Aorta (tissue), 5 donors: ENCODE data around the gene PHF1. TPM values are rescaled to one million over a fixed set of nuclear protein-coding genes. Genes with fewer than 3 reads are reported as not detected.
"Not testable (repeated sequence)": the region's sequence is repeated elsewhere in the genome, so short reads cannot be mapped to it uniquely, and the experiment has no call there.

Source experiments
- ATAC-seq: fragments of 200-7000 bp; cut with Tn5 transposase; one replicate; pipeline ENCODE4 v1.9.1; 2022; ENCODE audit warnings: moderate library complexity; ENCODE audit not compliant: low FRiP score
- DNase-seq, 2 donors: peaks; one replicate each; pipeline ENCODE4 v3.0.0-alpha.2; 2020
- H3K27ac ChIP-seq, 2 donors: one replicate each; pipeline ENCODE4 v1.5.1; 2013; ENCODE audit warnings: low read length in 2 of 2, mild to moderate bottlenecking in 2 of 2, moderate library complexity in 2 of 2, control low read depth in 1 of 2, inconsistent platforms in 1 of 2, low read depth in 1 of 2
- H3K27me3 ChIP-seq, 2 donors: one replicate each; pipeline ENCODE4 v1.6.1; 2013; ENCODE audit warnings: control low read depth in 1 of 2, low read length in 1 of 2, mild to moderate bottlenecking in 1 of 2, moderate library complexity in 1 of 2; ENCODE audit not compliant: insufficient read depth in 2 of 2, control insufficient read depth in 1 of 2
- H3K36me3 ChIP-seq, 2 donors: one replicate each; pipeline ENCODE4 v1.6.1; 2013; ENCODE audit warnings: control low read depth in 1 of 2, low read length in 1 of 2, mild to moderate bottlenecking in 1 of 2; ENCODE audit not compliant: insufficient read depth in 2 of 2, control insufficient read depth in 1 of 2
- H3K4me1 ChIP-seq, 2 donors: one replicate each; pipeline ENCODE4 v1.6.1; 2013; ENCODE audit warnings: low read length in 2 of 2, control low read depth in 1 of 2, mild to moderate bottlenecking in 1 of 2, moderate library complexity in 1 of 2; ENCODE audit not compliant: insufficient read depth in 2 of 2, control insufficient read depth in 1 of 2
- H3K4me3 ChIP-seq, 2 donors: one replicate each; pipeline ENCODE4 v1.5.1; 2013; ENCODE audit warnings: low read length in 2 of 2, control low read depth in 1 of 2, mild to moderate bottlenecking in 1 of 2
- H3K9me3 ChIP-seq: one replicate; pipeline ENCODE4 v1.6.1; 2013; ENCODE audit warnings: mild to moderate bottlenecking, low read length; ENCODE audit not compliant: control insufficient read depth
- WGBS, 2 donors: extraction: QIAGEN DNeasy Blood & Tissue Kit; methylation state at CpG; one replicate each; pipeline ENCODE4 v1.1.7; 2013; 5-methylcytosine and 5-hydroxymethylcytosine counted together
- intact Hi-C, 2 donors: fragments of 100-400 bp; cut with DNase I; formaldehyde crosslinking; loops; one replicate each; pipeline versions ENCODE4 v1.14.2 to v1.15.0; 2022
- long read RNA-seq, 2 donors: library from polyadenylated mRNA; unstranded; transcript quantifications; one replicate each; pipeline ENCODE4 v2.0.0, GENCODE V29; 2020 to 2021
- polyA plus RNA-seq, 2 donors: library from polyadenylated mRNA; stranded (reverse); fragments of 200-250 nt; gene quantifications; one replicate each; pipeline ENCODE4 v1.2.3, GENCODE V29; 2013
- total RNA-seq, 2 donors: library from RNA; stranded (reverse); fragmentation: NEBNext Ultra II Directional; extraction: Animal tissue kit (Norgen Biotek cat#: 25700); gene quantifications; one replicate each; pipeline ENCODE4 v1.2.1, GENCODE V29; 2021
- donor health status: healthy with polysubstance abuse.
- donor health status: Bipolar disorder and iron deficiency.
- donor health status: DM: no; HTN: no; CAD: no.
- donor health status: DM: no; HTN: no; CAD: no.
- donor health status: DM: yes; HTN: yes; CAD: no.

Gene PHF1
- total RNA-seq (10 to 100 TPM; 86.4 to 92.8 TPM), polyA plus RNA-seq (100 to 1,000 TPM in 1 of 2 donors, 10 to 100 TPM in 1; 49.8 to 218 TPM)
- long read RNA-seq, donor 1, transcript PHF1-202 (15 exons, 2,330 nt), result major isoform, 39 of 116 reads
- long read RNA-seq, donor 1, transcript PHF1-211 (15 exons, 1,752 nt), result minor isoform, 21 of 116 reads
- long read RNA-seq, donor 1, partial matches to known transcripts, result 23 of 116 reads
- long read RNA-seq, donor 1, other reads (novel, unspliced or antisense), result 33 of 116 reads
- long read RNA-seq, donor 2, transcript PHF1-211 (15 exons, 1,752 nt), result minor isoform, 7 of 45 reads
- long read RNA-seq, donor 2, transcript PHF1-202 (15 exons, 2,330 nt), result major isoform, 8 of 45 reads
- long read RNA-seq, donor 2, partial matches to known transcripts, result 18 of 45 reads
- long read RNA-seq, donor 2, other reads (novel, unspliced or antisense), result 12 of 45 reads

- no peaks in the 10 kb centered on the region for H3K27me3 ChIP-seq
- H3K9me3 ChIP-seq, result no peaks in the 10 kb centered on the region
- H3K4me1 ChIP-seq, result no peaks in the 10 kb centered on the region
- DNase-seq, result peak in 1 of 2 donors; percentile 92
- H3K27ac ChIP-seq, result peak within 1 kb of the TSS; percentile 8 to 81
- peak within 1 kb of the TSS; percentile 79 to 99 for H3K4me3 ChIP-seq
- intact Hi-C loops, result loop anchor here in 1 of 2 donors (1.0 to 10.0 kb wide), 6 partner anchors 20 to 1756 kb away; partner anchors contain the start of genes APOM, B3GALT4, BAG6 and HSD17B8
- H3K36me3 ChIP-seq, result peaks cover 0 to 3% of the 10 kb centered on the region in 2 donors
- ATAC-seq, result peak; percentile 87
- 0 to 1% methylated on average over 25 to 65 of the region's 67 CpGs for WGBS, 2 donors
These were observed at the start of gene PHF1 for GRCh38 chr6:33410711-33411631. PHF1 (plus strand) TSS chr6:33411014; CDS start chr6:33412264, 1,250 bp downstream.

GRCh38 chr6:33363486-33363885, 47.3 kb upstream of the PHF1 start:
- H3K9me3 ChIP-seq, DNase-seq, H3K27ac ChIP-seq, H3K4me3 ChIP-seq, H3K4me1 ChIP-seq, H3K27me3 ChIP-seq, ATAC-seq, intact Hi-C loops, H3K36me3 ChIP-seq: not testable (repeated sequence)
- WGBS, 2 donors, result 76 to 78% methylated on average over 12 of the region's 12 CpGs

- H3K4me3 ChIP-seq, H3K36me3 ChIP-seq, ATAC-seq, intact Hi-C loops, H3K4me1 ChIP-seq, H3K9me3 ChIP-seq, DNase-seq, H3K27me3 ChIP-seq, H3K27ac ChIP-seq: not testable (repeated sequence)
- 28 to 30% methylated on average over 7 of the region's 8 CpGs for WGBS, 2 donors
These were observed 46.2 kb upstream of the PHF1 start for GRCh38 chr6:33364475-33365205.

GRCh38 chr6:33365206-33365971, 45.4 kb upstream of the PHF1 start:
- ATAC-seq, H3K27me3 ChIP-seq: not testable (repeated sequence)

GRCh38 chr6:33367009-33367714, 43.7 kb upstream of the PHF1 start:
- Histone ChIP-seq H3K4me3 (no peak overlapping the region), H3K27me3 (no peaks in the 10 kb centered on the region), H3K27ac (no peak overlapping the region), H3K9me3 (no peaks in the 10 kb centered on the region), H3K36me3 (no peaks in the 10 kb centered on the region), H3K4me1 (no peaks in the 10 kb centered on the region)
- ATAC-seq (no peak), DNase-seq (no peak)
- 83 to 87% methylated on average over 8 of the region's 8 CpGs for WGBS, 2 donors
- intact Hi-C loops, result no loop called here

More at GRCh38 chr6:33365206-33365971, 45.4 kb upstream of the PHF1 start:
- intact Hi-C loops, H3K9me3 ChIP-seq, H3K4me1 ChIP-seq, H3K4me3 ChIP-seq, H3K36me3 ChIP-seq, H3K27ac ChIP-seq, DNase-seq: not testable (repeated sequence)
- 74 to 82% methylated on average over 10 of the region's 10 CpGs for WGBS, 2 donors

GRCh38 chr6:33367715-33368025, 43.1 kb upstream of the PHF1 start:
- ATAC-seq, H3K27ac ChIP-seq, H3K4me3 ChIP-seq, intact Hi-C loops, H3K36me3 ChIP-seq, H3K27me3 ChIP-seq, DNase-seq, H3K9me3 ChIP-seq, H3K4me1 ChIP-seq: not testable (repeated sequence)
- WGBS, 2 donors, result 90 to 93% methylated on average over 4 to 5 of the region's 5 CpGs

GRCh38 chr6:33371901-33372300, 38.9 kb upstream of the PHF1 start:
- H3K4me1 ChIP-seq, H3K27me3 ChIP-seq, H3K4me3 ChIP-seq, DNase-seq, ATAC-seq, H3K36me3 ChIP-seq, intact Hi-C loops, H3K9me3 ChIP-seq, H3K27ac ChIP-seq: not testable (repeated sequence)
- 90 to 92% methylated on average over 8 of the region's 8 CpGs for WGBS, 2 donors
